ENCODE results near the gene VPS8. TPM values are rescaled to one million over a fixed set of nuclear protein-coding genes. Genes with fewer than 3 reads are reported as not detected.

Gene VPS8
- total and polyA plus RNA-seq, 5 donors: 10.9 to 39.7 (median 26.9) TPM

GRCh38 chr3:184874709-184875644 lies 63.0 kb downstream of the VPS8 start:
- ATAC-seq (no peak), DNase-seq (no peak)
- no peaks in the 10 kb centered on the region for H3K27me3 ChIP-seq (ENCODE audit: control insufficient read depth, insufficient read depth)
- H3K4me1 ChIP-seq (ENCODE audit: control insufficient read depth, insufficient read depth, low read length): no peaks in the 10 kb centered on the region
- intact Hi-C loops (cut with DNase I): loop anchor here in 3 of 4 donors (5.0 kb wide), 1 partner anchor 302 kb away; no protein-coding TSS in a partner anchor
- WGBS: 69% methylated on average over 5 of the region's 5 CpGs
- no peak overlapping the region for H3K4me3 ChIP-seq (ENCODE audit: low read length)
- no peaks in the 10 kb centered on the region for H3K9me3 ChIP-seq (ENCODE audit: control insufficient read depth, low read length)
- H3K27ac ChIP-seq (ENCODE audit: low read length): no peak overlapping the region

DNA sequence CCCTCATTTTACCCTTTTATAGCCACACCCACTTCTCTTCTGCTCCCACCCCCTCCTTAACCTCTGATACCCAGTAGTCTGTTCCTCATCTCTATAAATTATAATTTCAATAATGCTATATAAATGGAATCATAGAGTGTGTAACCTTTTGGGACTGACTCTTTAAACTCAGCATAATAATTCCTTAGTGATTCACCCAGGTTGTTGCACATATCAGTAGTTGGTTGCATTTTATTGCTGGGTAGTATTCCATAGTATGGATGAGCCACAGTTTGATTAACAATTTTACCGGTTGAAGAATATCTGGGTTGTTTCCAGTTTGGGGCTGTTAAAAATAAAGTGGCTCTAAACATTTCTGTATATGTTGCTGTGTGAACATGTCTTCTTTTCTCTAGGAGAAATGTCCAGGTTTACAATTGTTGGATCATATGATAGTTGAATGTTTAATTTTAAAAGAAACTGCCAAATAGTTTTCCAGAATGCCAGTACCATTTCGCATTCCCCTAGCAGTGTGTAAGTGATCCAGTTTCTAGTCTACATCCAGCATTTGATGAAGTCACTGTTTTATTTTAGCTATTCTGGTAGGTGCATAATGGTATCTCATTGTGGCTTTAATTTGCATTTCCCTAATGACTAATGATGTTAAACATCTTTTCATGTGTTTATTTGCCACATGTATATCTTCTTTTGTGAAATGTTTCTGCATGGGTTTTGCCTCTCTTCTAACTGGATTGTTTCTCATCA lies 68.5 kb downstream of the VPS8 start:
- ATAC-seq: no peak
- Histone ChIP-seq H3K27ac (ENCODE audit: low read length) (no peak overlapping the region), H3K4me1 (ENCODE audit: control insufficient read depth, insufficient read depth, low read length) (no peaks in the 10 kb centered on the region), H3K9me3 (ENCODE audit: control insufficient read depth, low read length) (no peaks in the 10 kb centered on the region), H3K4me3 (ENCODE audit: low read length) (no peak overlapping the region), H3K27me3 (ENCODE audit: control insufficient read depth, insufficient read depth) (no peaks in the 10 kb centered on the region)
- WGBS: 96% methylated on average over 2 of the region's 2 CpGs
- no peak for DNase-seq
- intact Hi-C loops (cut with DNase I): no loop called here

DNA sequence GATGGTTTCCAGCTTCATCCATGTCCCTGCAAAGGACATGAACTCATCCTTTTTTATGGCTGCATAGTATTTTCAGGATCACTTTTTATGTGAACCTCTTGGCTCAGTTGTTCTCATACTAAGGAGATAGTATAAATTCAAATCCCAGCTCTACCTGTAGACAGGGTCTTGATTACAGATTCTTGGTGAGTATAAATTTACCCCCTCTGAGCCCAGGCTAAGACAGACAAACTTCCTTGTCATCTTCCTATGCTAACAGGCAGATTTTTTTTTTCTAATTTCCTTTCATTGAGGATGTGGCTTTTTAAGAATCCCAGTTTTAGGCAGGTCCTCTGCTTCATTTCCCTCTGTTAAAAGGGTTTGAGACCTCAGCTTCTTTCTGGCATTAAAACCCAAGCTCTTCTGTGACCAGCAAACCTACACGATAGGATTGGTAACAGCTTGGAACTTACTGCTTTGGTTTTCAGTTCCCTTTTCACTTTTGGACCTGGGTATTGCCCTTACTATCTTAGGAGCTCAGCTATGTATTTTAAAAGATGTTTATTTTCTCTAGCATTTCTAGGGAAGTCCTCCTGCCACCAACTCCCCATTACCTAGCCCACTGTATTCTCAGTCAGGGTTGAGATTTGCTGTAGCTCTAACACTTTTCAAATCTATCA lies 72.5 kb downstream of the VPS8 start:
- Histone ChIP-seq H3K27me3 (ENCODE audit: control insufficient read depth, insufficient read depth) (no peaks in the 10 kb centered on the region), H3K27ac (ENCODE audit: low read length) (no peak overlapping the region), H3K9me3 (ENCODE audit: control insufficient read depth, low read length) (no peaks in the 10 kb centered on the region), H3K4me3 (ENCODE audit: low read length) (no peak overlapping the region), H3K4me1 (ENCODE audit: control insufficient read depth, insufficient read depth, low read length) (no peaks in the 10 kb centered on the region)
- WGBS: 87% methylated on average over 1 of the region's 1 CpG
- ATAC-seq: no peak
- no peak for DNase-seq
- intact Hi-C loops (cut with DNase I): no loop called here

DNA sequence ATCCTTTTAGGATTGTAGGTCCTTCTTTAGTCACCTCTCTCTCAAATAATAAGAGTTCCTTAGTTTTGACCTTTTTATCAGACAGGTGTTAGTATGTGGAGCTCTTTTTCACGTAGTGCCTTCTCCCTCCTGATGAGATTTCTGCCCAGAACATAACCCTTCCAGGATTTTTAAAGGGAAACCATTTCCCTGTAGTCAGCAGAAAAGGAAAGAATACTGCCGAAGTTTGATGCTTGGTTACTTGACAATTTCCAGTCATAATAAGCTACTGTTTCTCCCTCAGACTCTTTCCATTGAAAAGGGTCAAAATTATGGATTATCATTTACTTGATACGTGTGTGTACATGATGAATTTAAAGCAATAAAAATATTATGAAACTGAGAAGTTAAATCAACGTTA lies 73.1 kb downstream of the VPS8 start:
- WGBS: 79% methylated on average over 4 of the region's 4 CpGs
- no peak for ATAC-seq
- Histone ChIP-seq H3K4me3 (ENCODE audit: low read length) (no peak overlapping the region), H3K9me3 (ENCODE audit: control insufficient read depth, low read length) (no peaks in the 10 kb centered on the region), H3K4me1 (ENCODE audit: control insufficient read depth, insufficient read depth, low read length) (no peaks in the 10 kb centered on the region), H3K27me3 (ENCODE audit: control insufficient read depth, insufficient read depth) (no peaks in the 10 kb centered on the region), H3K27ac (ENCODE audit: low read length) (no peak overlapping the region)
- DNase-seq: no peak
- intact Hi-C loops (cut with DNase I): no loop called here

DNA sequence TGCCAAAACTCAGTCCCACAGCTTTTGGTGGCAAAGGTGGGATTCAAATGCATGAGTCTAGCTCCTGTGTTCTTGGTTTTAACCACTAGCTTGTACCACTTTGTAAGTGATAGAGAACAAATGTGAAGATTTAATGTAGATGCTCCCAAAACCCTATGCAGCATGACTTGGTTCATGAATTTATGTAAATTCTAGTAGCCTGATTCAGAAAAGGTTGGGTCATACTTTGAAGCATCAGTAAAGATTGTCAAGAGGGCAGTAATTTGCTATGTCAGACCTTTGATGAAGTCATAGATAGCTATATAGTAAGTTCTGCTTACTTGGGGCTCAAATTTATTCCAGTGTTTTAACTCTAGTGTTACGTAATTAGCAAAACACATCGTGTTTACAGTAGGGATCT lies 75.6 kb downstream of the VPS8 start:
- DNase-seq (no peak), ATAC-seq (no peak)
- intact Hi-C loops (cut with DNase I): no loop called here
- H3K27me3 ChIP-seq (ENCODE audit: control insufficient read depth, insufficient read depth): no peaks in the 10 kb centered on the region
- H3K4me1 ChIP-seq (ENCODE audit: control insufficient read depth, insufficient read depth, low read length): no peaks in the 10 kb centered on the region
- H3K27ac ChIP-seq (ENCODE audit: low read length): no peak overlapping the region
- WGBS: 95% methylated on average over 2 of the region's 2 CpGs
- H3K9me3 ChIP-seq (ENCODE audit: control insufficient read depth, low read length): no peaks in the 10 kb centered on the region
- no peak overlapping the region for H3K4me3 ChIP-seq (ENCODE audit: low read length)

- H3K4me1 ChIP-seq (ENCODE audit: control insufficient read depth, insufficient read depth, low read length): no peaks in the 10 kb centered on the region
- H3K9me3 ChIP-seq (ENCODE audit: control insufficient read depth, low read length): no peaks in the 10 kb centered on the region
- H3K4me3 ChIP-seq (ENCODE audit: low read length): no peak overlapping the region
- 90% methylated on average over 6 of the region's 6 CpGs for WGBS
- DNase-seq (no peak), ATAC-seq (no peak)
- no peak overlapping the region for H3K27ac ChIP-seq (ENCODE audit: low read length)
- intact Hi-C loops (cut with DNase I): no loop called here
- no peaks in the 10 kb centered on the region for H3K27me3 ChIP-seq (ENCODE audit: control insufficient read depth, insufficient read depth)
These were observed 77.4 kb downstream of the VPS8 start for GRCh38 chr3:184889312-184889904.

DNA sequence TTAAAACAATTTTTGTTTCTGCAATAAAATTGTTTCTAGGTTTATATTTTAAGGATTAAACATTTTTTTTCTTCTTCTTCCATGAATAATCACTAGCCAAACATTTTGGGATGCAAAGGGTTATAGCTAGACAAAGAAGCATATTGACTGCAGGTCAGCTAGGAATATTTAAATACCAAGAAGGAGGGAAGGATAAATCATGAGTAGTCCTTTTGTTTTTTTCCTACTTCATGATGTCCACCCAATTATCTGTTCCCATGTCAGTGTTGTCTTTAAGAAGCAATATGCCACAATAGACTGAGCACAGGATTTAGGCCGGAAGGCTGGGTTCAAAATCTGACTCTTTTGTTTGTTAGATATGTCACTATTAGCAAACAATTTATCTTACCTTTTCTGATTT lies 82.1 kb downstream of the VPS8 start:
- WGBS: 95% methylated on average over 1 of the region's 1 CpG
- no peak overlapping the region for H3K4me3 ChIP-seq (ENCODE audit: low read length)
- ATAC-seq: no peak

DNA sequence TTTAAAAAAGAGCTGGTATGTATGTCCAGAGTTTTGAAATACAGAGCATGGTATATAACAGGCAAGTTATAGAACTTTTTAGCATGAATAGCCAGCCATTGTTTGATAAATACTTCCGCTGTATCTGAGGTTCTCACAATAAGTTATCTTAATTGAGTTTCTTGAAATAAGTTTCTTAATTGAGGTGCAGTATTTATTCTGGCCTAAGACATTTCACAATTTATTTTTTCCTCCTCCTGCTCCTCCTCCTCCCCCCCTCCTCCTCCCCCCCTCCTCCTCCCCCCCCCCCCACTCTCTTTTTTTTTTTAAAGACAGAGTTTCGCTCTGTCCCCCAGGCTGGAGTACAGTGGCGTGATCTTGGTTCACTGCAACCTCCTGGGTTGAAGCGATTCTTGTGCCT lies 83.4 kb downstream of the VPS8 start:
- H3K27ac ChIP-seq (ENCODE audit: low read length): no peak overlapping the region
- DNase-seq (no peak), ATAC-seq (no peak)
- no peak overlapping the region for H3K4me3 ChIP-seq (ENCODE audit: low read length)
- H3K4me1 ChIP-seq (ENCODE audit: control insufficient read depth, insufficient read depth, low read length): no peaks in the 10 kb centered on the region
- no peaks in the 10 kb centered on the region for H3K27me3 ChIP-seq (ENCODE audit: control insufficient read depth, insufficient read depth)
- H3K9me3 ChIP-seq (ENCODE audit: control insufficient read depth, low read length): no peaks in the 10 kb centered on the region
- intact Hi-C loops (cut with DNase I): no loop called here
- WGBS: 98% methylated on average over 4 of the region's 4 CpGs

More for the DNA sequence above, 82.1 kb downstream of the VPS8 start:
- Histone ChIP-seq H3K27ac (ENCODE audit: low read length) (no peak overlapping the region), H3K27me3 (ENCODE audit: control insufficient read depth, insufficient read depth) (no peaks in the 10 kb centered on the region), H3K4me1 (ENCODE audit: control insufficient read depth, insufficient read depth, low read length) (no peaks in the 10 kb centered on the region), H3K9me3 (ENCODE audit: control insufficient read depth, low read length) (no peaks in the 10 kb centered on the region)
- no peak for DNase-seq
- intact Hi-C loops (cut with DNase I): no loop called here

- no peak for DNase-seq
- intact Hi-C loops (cut with DNase I): no loop called here
- no peak for ATAC-seq
- Histone ChIP-seq H3K27ac (ENCODE audit: low read length) (no peak overlapping the region), H3K4me3 (ENCODE audit: low read length) (no peak overlapping the region), H3K4me1 (ENCODE audit: control insufficient read depth, insufficient read depth, low read length) (no peaks in the 10 kb centered on the region), H3K27me3 (ENCODE audit: control insufficient read depth, insufficient read depth) (no peaks in the 10 kb centered on the region), H3K9me3 (ENCODE audit: control insufficient read depth, low read length) (no peaks in the 10 kb centered on the region)
- WGBS: 77% methylated on average over 2 of the region's 2 CpGs
These were observed 84.4 kb downstream of the VPS8 start for GRCh38 chr3:184896336-184896735.

GRCh38 chr3:184899953-184900595 lies 88.1 kb downstream of the VPS8 start:
- DNase-seq (no peak), ATAC-seq (no peak)
- H3K27me3 ChIP-seq (ENCODE audit: control insufficient read depth, insufficient read depth): no peaks in the 10 kb centered on the region
- 88% methylated on average over 5 of the region's 5 CpGs for WGBS
- intact Hi-C loops (cut with DNase I): no loop called here
- H3K4me1 ChIP-seq (ENCODE audit: control insufficient read depth, insufficient read depth, low read length): no peaks in the 10 kb centered on the region
- H3K27ac ChIP-seq (ENCODE audit: low read length): no peak overlapping the region
- no peaks in the 10 kb centered on the region for H3K9me3 ChIP-seq (ENCODE audit: control insufficient read depth, low read length)
- no peak overlapping the region for H3K4me3 ChIP-seq (ENCODE audit: low read length)
